Ishikawa (cell line): ENCODE data around the gene CCNJL.

Experiments used
- CEBPB ChIP-seq: IDR thresholded peaks from 2 replicates; pipeline ENCODE4 v1.6.1; 2012
- EP300 ChIP-seq: IDR thresholded peaks from 2 replicates; pipeline ENCODE4 v1.6.1; 2012; ENCODE audit warnings: borderline replicate concordance
- MAX ChIP-seq: IDR thresholded peaks from 2 replicates; pipeline ENCODE4 v1.6.1; 2012
- RAD21 ChIP-seq: IDR thresholded peaks from 2 replicates; pipeline ENCODE4 v1.6.1; 2012; ENCODE audit warnings: low read depth
- REST ChIP-seq: IDR thresholded peaks from 2 replicates; pipeline ENCODE4 v1.6.1; 2012; ENCODE audit warnings: low read depth, mild to moderate bottlenecking
- TCF12 ChIP-seq: IDR thresholded peaks from 2 replicates; pipeline ENCODE4 v1.6.1; 2012; ENCODE audit warnings: low read depth
- YY1 ChIP-seq: IDR thresholded peaks from 2 replicates; pipeline ENCODE4 v1.6.1; 2012; ENCODE audit warnings: low read depth
- ZBTB7A ChIP-seq: IDR thresholded peaks from 2 replicates; pipeline ENCODE4 v1.6.1; 2012; ENCODE audit warnings: low read depth

GRCh38 chr5:160298189-160298588 is 14.2 kb downstream of the CCNJL start:
- TF ChIP-seq ZBTB7A = no peak
- no peak for TF ChIP-seq CEBPB
- no peak for TF ChIP-seq RAD21
- no peak for TF ChIP-seq TCF12
- TF ChIP-seq EP300 = no peak
- TF ChIP-seq REST = no peak
- no peak for TF ChIP-seq MAX
- TF ChIP-seq YY1 = no peak
